ENCODE measurements around the gene IL19.

IL19 gene

GRCh38 chr1:206831650-206832049 lies 61.1 kb downstream of the IL19 start:
- no peak overlapping the region for H3K4me3 ChIP-seq (ENCODE audit: low read depth, low read length)
- no peak for DNase-seq (ENCODE audit: low read depth)
- TF ChIP-seq, protein P1, sequence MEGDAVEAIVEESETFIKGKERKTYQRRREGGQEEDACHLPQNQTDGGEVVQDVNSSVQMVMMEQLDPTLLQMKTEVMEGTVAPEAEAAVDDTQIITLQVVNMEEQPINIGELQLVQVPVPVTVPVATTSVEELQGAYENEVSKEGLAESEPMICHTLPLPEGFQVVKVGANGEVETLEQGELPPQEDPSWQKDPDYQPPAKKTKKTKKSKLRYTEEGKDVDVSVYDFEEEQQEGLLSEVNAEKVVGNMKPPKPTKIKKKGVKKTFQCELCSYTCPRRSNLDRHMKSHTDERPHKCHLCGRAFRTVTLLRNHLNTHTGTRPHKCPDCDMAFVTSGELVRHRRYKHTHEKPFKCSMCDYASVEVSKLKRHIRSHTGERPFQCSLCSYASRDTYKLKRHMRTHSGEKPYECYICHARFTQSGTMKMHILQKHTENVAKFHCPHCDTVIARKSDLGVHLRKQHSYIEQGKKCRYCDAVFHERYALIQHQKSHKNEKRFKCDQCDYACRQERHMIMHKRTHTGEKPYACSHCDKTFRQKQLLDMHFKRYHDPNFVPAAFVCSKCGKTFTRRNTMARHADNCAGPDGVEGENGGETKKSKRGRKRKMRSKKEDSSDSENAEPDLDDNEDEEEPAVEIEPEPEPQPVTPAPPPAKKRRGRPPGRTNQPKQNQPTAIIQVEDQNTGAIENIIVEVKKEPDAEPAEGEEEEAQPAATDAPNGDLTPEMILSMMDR (IDR thresholded peaks at IDR 0.05; ENCODE audit: low read depth, low read length, missing control alignments) = no peak

DNA sequence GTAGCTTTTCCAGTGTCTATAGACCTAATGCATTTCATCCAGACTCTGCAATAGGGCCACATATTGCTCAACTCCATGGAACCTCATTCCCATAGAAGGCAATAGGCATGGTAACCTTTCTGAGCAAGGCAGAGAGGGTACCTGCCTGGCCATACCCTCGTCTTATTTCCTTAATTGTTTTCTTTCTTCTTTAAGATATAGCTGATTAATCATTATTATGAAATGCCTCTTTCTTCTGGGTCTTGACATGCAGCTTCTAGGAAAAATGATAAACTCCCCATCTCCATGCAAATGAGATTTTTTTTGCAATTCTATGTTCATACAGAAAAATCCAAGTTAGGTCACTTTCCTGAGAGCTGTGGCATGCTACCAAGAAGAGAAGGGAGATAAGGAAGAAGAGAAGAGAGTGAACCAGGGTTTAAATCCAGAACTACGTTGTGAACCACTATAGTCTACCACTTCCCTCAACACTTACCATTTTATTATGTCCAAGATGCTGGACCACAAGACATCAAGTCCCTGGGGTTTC lies 61.8 kb downstream of the IL19 start:
- TF ChIP-seq, protein P1 (IDR thresholded peaks at IDR 0.05; ENCODE audit: low read depth, low read length, missing control alignments) = no peak
- DNase-seq (ENCODE audit: low read depth) = no peak

GRCh38 chr1:206833106-206833680 lies 62.6 kb downstream of the IL19 start:
- H3K4me3 ChIP-seq (ENCODE audit: low read depth, low read length) = no peak overlapping the region
- DNase-seq (ENCODE audit: low read depth) = no peak
- TF ChIP-seq, protein P1 (IDR thresholded peaks at IDR 0.05; ENCODE audit: low read depth, low read length, missing control alignments) = no peak

More for the DNA sequence above, 61.8 kb downstream of the IL19 start:
- no peak overlapping the region for H3K4me3 ChIP-seq (ENCODE audit: low read depth, low read length)

- TF ChIP-seq, protein P1 (IDR thresholded peaks at IDR 0.05; ENCODE audit: low read depth, low read length, missing control alignments) = no peak
- DNase-seq (ENCODE audit: low read depth) = no peak
- no peak overlapping the region for H3K4me3 ChIP-seq (ENCODE audit: low read depth, low read length)
Observed at GRCh38 chr1:206833801-206834200, 63.2 kb downstream of the IL19 start.

DNA sequence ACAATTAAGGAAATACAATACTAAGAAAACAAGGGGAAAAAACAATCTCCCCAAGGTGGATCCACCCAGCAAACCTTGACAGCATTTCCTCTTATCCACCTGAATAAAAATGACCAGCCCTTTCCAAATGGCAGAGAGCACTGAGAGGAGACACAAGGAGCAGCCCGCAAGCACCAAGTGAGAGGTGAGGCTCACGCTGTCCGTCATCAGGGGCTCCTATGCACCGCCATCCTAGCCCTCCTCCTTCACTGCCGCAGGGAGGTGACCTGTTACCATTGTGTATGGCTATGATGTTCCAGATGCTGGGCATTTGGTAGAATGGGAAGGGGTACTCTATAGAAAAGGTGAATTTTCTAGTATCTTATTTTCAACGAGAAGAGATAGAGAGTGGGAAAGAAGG lies 63.6 kb downstream of the IL19 start:
- no peak overlapping the region for H3K4me3 ChIP-seq (ENCODE audit: low read depth, low read length)
- TF ChIP-seq, protein P1 (IDR thresholded peaks at IDR 0.05; ENCODE audit: low read depth, low read length, missing control alignments) = no peak
- no peak for DNase-seq (ENCODE audit: low read depth)

DNA sequence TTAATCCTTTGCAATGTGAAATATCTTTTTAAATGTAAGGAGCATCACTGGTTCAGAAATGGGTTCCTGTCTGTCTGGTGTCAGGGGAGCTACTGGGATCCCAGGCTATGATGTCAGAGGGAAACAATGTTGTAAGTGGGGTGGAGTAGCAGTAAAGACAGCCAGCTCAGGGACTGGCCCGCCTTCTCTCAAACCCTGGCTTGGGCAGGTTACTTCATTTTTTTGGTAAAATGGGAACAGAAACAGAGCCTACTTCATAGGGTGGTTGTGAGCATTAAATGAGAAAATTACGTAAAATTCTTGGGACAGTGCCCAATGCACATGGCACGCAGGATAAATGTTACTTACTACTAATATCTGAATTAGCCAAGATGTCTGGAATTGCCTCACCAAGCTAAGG lies 64.1 kb downstream of the IL19 start:
- no peak for DNase-seq (ENCODE audit: low read depth)
- no peak overlapping the region for H3K4me3 ChIP-seq (ENCODE audit: low read depth, low read length)
- TF ChIP-seq, protein P1 (IDR thresholded peaks at IDR 0.05; ENCODE audit: low read depth, low read length, missing control alignments) = no peak

GRCh38 chr1:206835186-206835585 lies 64.6 kb downstream of the IL19 start:
- no peak for DNase-seq (ENCODE audit: low read depth)
- no peak overlapping the region for H3K4me3 ChIP-seq (ENCODE audit: low read depth, low read length)
- TF ChIP-seq, protein P1 (IDR thresholded peaks at IDR 0.05; ENCODE audit: low read depth, low read length, missing control alignments) = no peak
